ENCODE results near the gene CENPP.

CENPP gene

GRCh38 chr9:92507496-92507895 is 181.7 kb downstream of the CENPP start:
- TF ChIP-seq TAF1 (IDR thresholded peaks at IDR 0.05; ENCODE audit: low read depth), result no peak
- TF ChIP-seq CEBPB (IDR thresholded peaks at IDR 0.05), result no peak
- no peak for TF ChIP-seq TCF12 (IDR thresholded peaks at IDR 0.05; ENCODE audit: low read depth)
- TF ChIP-seq RAD21 (IDR thresholded peaks at IDR 0.05; ENCODE audit: low read depth), result no peak
- TF ChIP-seq TEAD4 (IDR thresholded peaks at IDR 0.05), result no peak
- TF ChIP-seq, protein P1, sequence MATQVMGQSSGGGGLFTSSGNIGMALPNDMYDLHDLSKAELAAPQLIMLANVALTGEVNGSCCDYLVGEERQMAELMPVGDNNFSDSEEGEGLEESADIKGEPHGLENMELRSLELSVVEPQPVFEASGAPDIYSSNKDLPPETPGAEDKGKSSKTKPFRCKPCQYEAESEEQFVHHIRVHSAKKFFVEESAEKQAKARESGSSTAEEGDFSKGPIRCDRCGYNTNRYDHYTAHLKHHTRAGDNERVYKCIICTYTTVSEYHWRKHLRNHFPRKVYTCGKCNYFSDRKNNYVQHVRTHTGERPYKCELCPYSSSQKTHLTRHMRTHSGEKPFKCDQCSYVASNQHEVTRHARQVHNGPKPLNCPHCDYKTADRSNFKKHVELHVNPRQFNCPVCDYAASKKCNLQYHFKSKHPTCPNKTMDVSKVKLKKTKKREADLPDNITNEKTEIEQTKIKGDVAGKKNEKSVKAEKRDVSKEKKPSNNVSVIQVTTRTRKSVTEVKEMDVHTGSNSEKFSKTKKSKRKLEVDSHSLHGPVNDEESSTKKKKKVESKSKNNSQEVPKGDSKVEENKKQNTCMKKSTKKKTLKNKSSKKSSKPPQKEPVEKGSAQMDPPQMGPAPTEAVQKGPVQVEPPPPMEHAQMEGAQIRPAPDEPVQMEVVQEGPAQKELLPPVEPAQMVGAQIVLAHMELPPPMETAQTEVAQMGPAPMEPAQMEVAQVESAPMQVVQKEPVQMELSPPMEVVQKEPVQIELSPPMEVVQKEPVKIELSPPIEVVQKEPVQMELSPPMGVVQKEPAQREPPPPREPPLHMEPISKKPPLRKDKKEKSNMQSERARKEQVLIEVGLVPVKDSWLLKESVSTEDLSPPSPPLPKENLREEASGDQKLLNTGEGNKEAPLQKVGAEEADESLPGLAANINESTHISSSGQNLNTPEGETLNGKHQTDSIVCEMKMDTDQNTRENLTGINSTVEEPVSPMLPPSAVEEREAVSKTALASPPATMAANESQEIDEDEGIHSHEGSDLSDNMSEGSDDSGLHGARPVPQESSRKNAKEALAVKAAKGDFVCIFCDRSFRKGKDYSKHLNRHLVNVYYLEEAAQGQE (IDR thresholded peaks at IDR 0.05; ENCODE audit: low read depth), result no peak
- no peak for TF ChIP-seq EGR1 (IDR thresholded peaks at IDR 0.05)

DNA sequence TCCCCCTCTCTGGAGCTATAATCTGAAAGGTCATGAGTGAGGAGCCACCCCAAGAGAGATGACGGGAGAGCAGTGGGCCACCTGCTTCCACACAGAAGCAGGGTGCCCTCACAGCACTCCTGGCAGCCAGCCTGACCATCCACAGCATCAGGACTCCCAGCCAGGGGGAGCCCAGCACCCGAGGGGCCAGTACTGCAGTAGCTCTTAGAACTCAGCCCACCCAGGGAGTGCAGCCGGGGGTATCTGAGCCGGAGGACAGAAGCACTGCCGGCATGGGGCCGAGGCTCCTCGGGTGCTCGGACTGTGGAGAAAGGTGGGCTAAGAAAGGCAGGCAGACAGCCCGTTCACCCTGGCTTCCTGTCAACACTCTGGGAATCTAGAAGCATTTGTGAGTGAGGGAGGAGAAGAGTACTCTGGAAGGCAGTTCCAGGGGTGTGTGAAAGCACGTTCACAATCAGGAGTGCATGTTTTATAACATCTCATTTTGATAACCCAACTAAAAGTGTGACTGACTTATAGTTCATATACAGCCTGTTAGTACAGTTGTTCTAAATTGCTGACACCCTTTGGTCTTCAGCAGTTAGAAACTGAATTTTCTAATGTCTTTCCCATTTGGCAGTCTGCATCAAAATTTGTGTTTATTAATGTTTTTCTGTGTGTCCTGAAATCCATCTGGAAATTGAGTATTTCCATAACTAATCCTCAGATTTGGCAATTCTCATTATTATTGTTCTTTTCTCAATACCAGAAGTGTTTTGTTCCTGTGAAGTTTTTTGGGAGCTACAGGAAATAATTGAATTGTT is 182.5 kb downstream of the CENPP start:
- TF ChIP-seq EP300 (IDR thresholded peaks at IDR 0.05; ENCODE audit: borderline replicate concordance) (no peak), RAD21 (IDR thresholded peaks at IDR 0.05; ENCODE audit: low read depth) (no peak), TCF12 (IDR thresholded peaks at IDR 0.05; ENCODE audit: low read depth) (no peak), ZBTB7A (IDR thresholded peaks at IDR 0.05; ENCODE audit: low read depth) (no peak), YY1 (IDR thresholded peaks at IDR 0.05; ENCODE audit: low read depth) (no peak), FOXM1 (IDR thresholded peaks at IDR 0.05; ENCODE audit: borderline replicate concordance, low read depth) (no peak), CEBPB (IDR thresholded peaks at IDR 0.05) (no peak), TAF1 (IDR thresholded peaks at IDR 0.05; ENCODE audit: low read depth) (no peak), EGR1 (IDR thresholded peaks at IDR 0.05) (no peak), NFIC (IDR thresholded peaks at IDR 0.05) (no peak), CREB1 (IDR thresholded peaks at IDR 0.05; ENCODE audit: low read depth) (no peak), MAX (IDR thresholded peaks at IDR 0.05) (no peak), TEAD4 (IDR thresholded peaks at IDR 0.05) (no peak)
- TF ChIP-seq, protein P1 (IDR thresholded peaks at IDR 0.05; ENCODE audit: low read depth), result no peak
- TF ChIP-seq, protein P2, sequence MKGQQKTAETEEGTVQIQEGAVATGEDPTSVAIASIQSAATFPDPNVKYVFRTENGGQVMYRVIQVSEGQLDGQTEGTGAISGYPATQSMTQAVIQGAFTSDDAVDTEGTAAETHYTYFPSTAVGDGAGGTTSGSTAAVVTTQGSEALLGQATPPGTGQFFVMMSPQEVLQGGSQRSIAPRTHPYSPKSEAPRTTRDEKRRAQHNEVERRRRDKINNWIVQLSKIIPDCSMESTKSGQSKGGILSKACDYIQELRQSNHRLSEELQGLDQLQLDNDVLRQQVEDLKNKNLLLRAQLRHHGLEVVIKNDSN (IDR thresholded peaks at IDR 0.05), result no peak

DNA sequence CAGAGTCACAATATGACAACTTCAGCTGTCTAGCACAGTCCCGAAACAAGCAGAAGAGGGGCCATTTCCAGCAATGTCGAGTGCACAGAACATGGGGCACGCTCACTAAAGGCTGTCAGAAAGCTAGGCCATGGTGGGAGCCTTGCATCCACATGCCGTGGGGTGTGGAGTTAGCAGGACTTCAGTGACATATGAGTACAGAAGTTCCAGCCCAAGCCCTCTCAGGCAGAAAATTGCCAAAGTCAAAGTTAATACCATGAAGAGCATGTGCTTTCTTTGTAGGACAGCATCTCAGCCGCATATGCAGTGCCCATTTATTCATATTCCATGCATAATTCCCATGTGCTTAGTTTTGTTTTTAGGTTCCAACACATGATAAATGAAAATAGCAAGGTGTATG is 183.3 kb downstream of the CENPP start:
- TF ChIP-seq RAD21 (IDR thresholded peaks at IDR 0.05; ENCODE audit: low read depth) (no peak), MAX (IDR thresholded peaks at IDR 0.05) (no peak), NFIC (IDR thresholded peaks at IDR 0.05) (no peak), EGR1 (IDR thresholded peaks at IDR 0.05) (no peak), EP300 (IDR thresholded peaks at IDR 0.05; ENCODE audit: borderline replicate concordance) (no peak), YY1 (IDR thresholded peaks at IDR 0.05; ENCODE audit: low read depth) (no peak), TCF12 (IDR thresholded peaks at IDR 0.05; ENCODE audit: low read depth) (no peak), TAF1 (IDR thresholded peaks at IDR 0.05; ENCODE audit: low read depth) (no peak), ZBTB7A (IDR thresholded peaks at IDR 0.05; ENCODE audit: low read depth) (no peak), TEAD4 (IDR thresholded peaks at IDR 0.05) (no peak), CREB1 (IDR thresholded peaks at IDR 0.05; ENCODE audit: low read depth) (no peak), FOXM1 (IDR thresholded peaks at IDR 0.05; ENCODE audit: borderline replicate concordance, low read depth) (no peak), CEBPB (IDR thresholded peaks at IDR 0.05) (no peak)
- TF ChIP-seq, protein P1 (IDR thresholded peaks at IDR 0.05; ENCODE audit: low read depth), result no peak
- TF ChIP-seq, protein P2 (IDR thresholded peaks at IDR 0.05), result no peak

DNA sequence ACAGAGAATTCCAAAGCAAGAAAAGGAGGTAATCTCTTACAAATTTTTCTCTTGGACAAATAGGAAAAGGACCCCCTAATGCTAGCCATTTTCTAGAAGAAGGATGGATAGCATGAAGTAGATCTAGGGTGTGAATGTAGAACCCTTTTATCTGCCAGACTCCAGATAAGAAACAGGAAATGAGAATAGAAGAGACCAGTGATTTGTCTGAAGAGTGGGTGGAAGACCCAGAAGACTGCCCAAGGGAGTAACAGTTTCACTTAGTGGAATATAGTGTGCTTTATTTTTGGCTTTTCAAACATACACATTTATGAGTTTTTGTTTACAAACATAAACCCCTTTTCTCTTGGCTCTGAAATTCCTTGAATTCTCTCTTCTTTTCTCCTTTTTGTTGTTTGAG is 185.0 kb downstream of the CENPP start:
- TF ChIP-seq NFIC (IDR thresholded peaks at IDR 0.05) (no peak), RAD21 (IDR thresholded peaks at IDR 0.05; ENCODE audit: low read depth) (no peak), CEBPB (IDR thresholded peaks at IDR 0.05) (no peak), CREB1 (IDR thresholded peaks at IDR 0.05; ENCODE audit: low read depth) (no peak), ZBTB7A (IDR thresholded peaks at IDR 0.05; ENCODE audit: low read depth) (no peak), MAX (IDR thresholded peaks at IDR 0.05) (no peak), EGR1 (IDR thresholded peaks at IDR 0.05) (no peak), YY1 (IDR thresholded peaks at IDR 0.05; ENCODE audit: low read depth) (no peak), TCF12 (IDR thresholded peaks at IDR 0.05; ENCODE audit: low read depth) (no peak), EP300 (IDR thresholded peaks at IDR 0.05; ENCODE audit: borderline replicate concordance) (no peak), FOXM1 (IDR thresholded peaks at IDR 0.05; ENCODE audit: borderline replicate concordance, low read depth) (no peak), TEAD4 (IDR thresholded peaks at IDR 0.05) (no peak)
- TF ChIP-seq, protein P1 (IDR thresholded peaks at IDR 0.05; ENCODE audit: low read depth), result no peak
- TF ChIP-seq, protein P2 (IDR thresholded peaks at IDR 0.05), result no peak

All from Ishikawa (cell line).